ENCODE data around the gene ZNF488.

ZNF488 gene

GRCh38 chr10:47356708-47357107, 27.4 kb downstream of the ZNF488 start:
- H3K27me3 ChIP-seq (ENCODE audit: insufficient read depth, low read length, poor library complexity, severe bottlenecking), result no peaks in the 10 kb centered on the region
- no peak overlapping the region for H3K4me3 ChIP-seq (ENCODE audit: low read length, poor library complexity, severe bottlenecking)
- H3K9me3 ChIP-seq (ENCODE audit: insufficient read depth, low read depth, low read length), result no peaks in the 10 kb centered on the region
- no peak for TF ChIP-seq EZH2phosphoT487 (IDR thresholded peaks at IDR 0.05; ENCODE audit: borderline replicate concordance)
- TF ChIP-seq CTCF (conservative IDR thresholded peaks at IDR 0.05; ENCODE audit: low read length), result no peak
- no peaks in the 10 kb centered on the region for H3F3A ChIP-seq (ENCODE audit: low read depth)
- no peak overlapping the region for H2AFZ ChIP-seq (ENCODE audit: low read length)
- no peaks in the 10 kb centered on the region for H3K79me2 ChIP-seq (ENCODE audit: insufficient read depth, low read length)
- H3K9ac ChIP-seq (ENCODE audit: low read depth, low read length, poor library complexity, severe bottlenecking), result no peak overlapping the region
- no peaks in the 10 kb centered on the region for H3K4me1 ChIP-seq (ENCODE audit: insufficient read depth, low read length, poor library complexity, severe bottlenecking)
- no peaks in the 10 kb centered on the region for H3K9me2 ChIP-seq (replicated peaks; ENCODE audit: low read depth, low read length)
- no peaks in the 10 kb centered on the region for H4K20me1 ChIP-seq (ENCODE audit: insufficient read depth, low read length, poor library complexity, severe bottlenecking)
- no peaks in the 10 kb centered on the region for H3K36me3 ChIP-seq (ENCODE audit: insufficient read depth, low read length)
- H3K4me2 ChIP-seq (ENCODE audit: low read depth, low read length, poor library complexity, severe bottlenecking), result no peak overlapping the region

GRCh38 chr10:47354900-47355299, 29.2 kb downstream of the ZNF488 start:
- no peak for TF ChIP-seq EZH2phosphoT487 (IDR thresholded peaks at IDR 0.05; ENCODE audit: borderline replicate concordance)
- TF ChIP-seq CTCF (conservative IDR thresholded peaks at IDR 0.05; ENCODE audit: low read length), result no peak
- no peaks in the 10 kb centered on the region for H3K4me1 ChIP-seq (ENCODE audit: insufficient read depth, low read length, poor library complexity, severe bottlenecking)
- H3K9ac ChIP-seq (ENCODE audit: low read depth, low read length, poor library complexity, severe bottlenecking), result no peak overlapping the region
- no peak overlapping the region for H2AFZ ChIP-seq (ENCODE audit: low read length)
- no peaks in the 10 kb centered on the region for H3K9me3 ChIP-seq (ENCODE audit: insufficient read depth, low read depth, low read length)
- H3K79me2 ChIP-seq (ENCODE audit: insufficient read depth, low read length), result no peaks in the 10 kb centered on the region
- no peaks in the 10 kb centered on the region for H3F3A ChIP-seq (ENCODE audit: low read depth)
- H4K20me1 ChIP-seq (ENCODE audit: insufficient read depth, low read length, poor library complexity, severe bottlenecking), result no peaks in the 10 kb centered on the region
- H3K4me2 ChIP-seq (ENCODE audit: low read depth, low read length, poor library complexity, severe bottlenecking), result no peak overlapping the region
- H3K4me3 ChIP-seq (ENCODE audit: low read length, poor library complexity, severe bottlenecking), result no peak overlapping the region
- no peaks in the 10 kb centered on the region for H3K36me3 ChIP-seq (ENCODE audit: insufficient read depth, low read length)
- H3K9me2 ChIP-seq (replicated peaks; ENCODE audit: low read depth, low read length), result no peaks in the 10 kb centered on the region
- H3K27me3 ChIP-seq (ENCODE audit: insufficient read depth, low read length, poor library complexity, severe bottlenecking), result no peaks in the 10 kb centered on the region

GRCh38 chr10:47354165-47354564, 29.9 kb downstream of the ZNF488 start:
- no peaks in the 10 kb centered on the region for H3K9me2 ChIP-seq (replicated peaks; ENCODE audit: low read depth, low read length)
- no peak for TF ChIP-seq EZH2phosphoT487 (IDR thresholded peaks at IDR 0.05; ENCODE audit: borderline replicate concordance)
- no peak for TF ChIP-seq CTCF (conservative IDR thresholded peaks at IDR 0.05; ENCODE audit: low read length)
- H3K9me3 ChIP-seq (ENCODE audit: insufficient read depth, low read depth, low read length), result no peaks in the 10 kb centered on the region
- H3K4me1 ChIP-seq (ENCODE audit: insufficient read depth, low read length, poor library complexity, severe bottlenecking), result no peaks in the 10 kb centered on the region
- H2AFZ ChIP-seq (ENCODE audit: low read length), result no peak overlapping the region
- H4K20me1 ChIP-seq (ENCODE audit: insufficient read depth, low read length, poor library complexity, severe bottlenecking), result no peaks in the 10 kb centered on the region
- no peaks in the 10 kb centered on the region for H3K27me3 ChIP-seq (ENCODE audit: insufficient read depth, low read length, poor library complexity, severe bottlenecking)
- H3K9ac ChIP-seq (ENCODE audit: low read depth, low read length, poor library complexity, severe bottlenecking), result no peak overlapping the region
- no peaks in the 10 kb centered on the region for H3F3A ChIP-seq (ENCODE audit: low read depth)
- H3K79me2 ChIP-seq (ENCODE audit: insufficient read depth, low read length), result no peaks in the 10 kb centered on the region
- no peaks in the 10 kb centered on the region for H3K36me3 ChIP-seq (ENCODE audit: insufficient read depth, low read length)
- no peak overlapping the region for H3K4me3 ChIP-seq (ENCODE audit: low read length, poor library complexity, severe bottlenecking)
- H3K4me2 ChIP-seq (ENCODE audit: low read depth, low read length, poor library complexity, severe bottlenecking), result no peak overlapping the region

Data from Loucy (cell line).